B cell (primary cell): ENCODE data around the gene KIF20B.

ENCODE experiments used
- EZH2 ChIP-seq: IDR thresholded peaks from 2 replicates; pipeline ENCODE4 v1.6.1; 2012; ENCODE audit warnings: borderline replicate concordance, low read depth, mild to moderate bottlenecking, moderate library complexity, low read length; ENCODE audit not compliant: insufficient read depth, poor library complexity, severe bottlenecking
- TF ChIP-seq, protein P1 (sequence below): fragments of 200-600 bp; IDR thresholded peaks from one replicate; pipeline ENCODE4 v1.8.0; 2022; ENCODE audit warnings: antibody characterized with exemption, mild to moderate bottlenecking

DNA sequence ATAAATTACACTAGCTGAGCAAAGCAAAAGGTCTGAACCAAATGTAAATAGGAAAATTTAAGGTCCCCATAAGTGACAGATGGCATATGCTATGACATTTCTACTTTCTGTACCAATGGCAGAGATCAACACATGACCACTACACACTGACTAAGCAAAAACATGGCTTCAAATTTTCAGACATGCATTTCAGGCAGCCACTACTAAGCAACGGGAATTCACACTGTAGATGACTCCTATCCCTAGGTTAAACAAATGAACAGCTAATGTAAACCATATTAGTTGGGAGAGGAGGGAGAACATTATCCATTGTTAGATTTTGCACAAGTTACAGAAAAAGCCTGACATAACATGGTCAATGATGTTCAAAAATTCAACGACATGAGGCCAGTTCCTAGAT is 11.4 kb upstream of the KIF20B start:
- TF ChIP-seq, protein P1, sequence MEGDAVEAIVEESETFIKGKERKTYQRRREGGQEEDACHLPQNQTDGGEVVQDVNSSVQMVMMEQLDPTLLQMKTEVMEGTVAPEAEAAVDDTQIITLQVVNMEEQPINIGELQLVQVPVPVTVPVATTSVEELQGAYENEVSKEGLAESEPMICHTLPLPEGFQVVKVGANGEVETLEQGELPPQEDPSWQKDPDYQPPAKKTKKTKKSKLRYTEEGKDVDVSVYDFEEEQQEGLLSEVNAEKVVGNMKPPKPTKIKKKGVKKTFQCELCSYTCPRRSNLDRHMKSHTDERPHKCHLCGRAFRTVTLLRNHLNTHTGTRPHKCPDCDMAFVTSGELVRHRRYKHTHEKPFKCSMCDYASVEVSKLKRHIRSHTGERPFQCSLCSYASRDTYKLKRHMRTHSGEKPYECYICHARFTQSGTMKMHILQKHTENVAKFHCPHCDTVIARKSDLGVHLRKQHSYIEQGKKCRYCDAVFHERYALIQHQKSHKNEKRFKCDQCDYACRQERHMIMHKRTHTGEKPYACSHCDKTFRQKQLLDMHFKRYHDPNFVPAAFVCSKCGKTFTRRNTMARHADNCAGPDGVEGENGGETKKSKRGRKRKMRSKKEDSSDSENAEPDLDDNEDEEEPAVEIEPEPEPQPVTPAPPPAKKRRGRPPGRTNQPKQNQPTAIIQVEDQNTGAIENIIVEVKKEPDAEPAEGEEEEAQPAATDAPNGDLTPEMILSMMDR, result no peak
- TF ChIP-seq EZH2, result no peak
